Panc1 (cell line): ENCODE data around the gene IQCH. TPM values are rescaled to one million over a fixed set of nuclear protein-coding genes. Genes with fewer than 3 reads are reported as not detected.

Experiments
- ATAC-seq: fragments of 200-7000 bp; cut with Tn5 transposase; 2 replicates; pipeline ENCODE4 v1.9.1; 2020; ENCODE audit warnings: mild to moderate bottlenecking, moderate library complexity
- BruUV-seq: library from RNA; stranded (reverse); fragments of 400-500 nt; replicated peaks from 2 replicates; lab custom pipeline; 2021; lab: Mats Ljungman, UMichigan
- CTCF ChIA-PET: fragments of 300-600 bp; sonication (Branson Sonifier 250); formaldehyde crosslinking; loops from one replicate; lab custom pipeline; 2022; ENCODE audit warnings: antibody characterized with exemption; lab: Charles Lee
- POLR2A ChIA-PET: fragments of 300-600 bp; sonication (Branson Sonifier 250); formaldehyde crosslinking; loops from one replicate; lab custom pipeline; 2022; ENCODE audit warnings: antibody characterized with exemption; lab: Charles Lee
- DNase-seq: peaks from one replicate; pipeline ENCODE4 v3.0.0-alpha.2; 2010; ENCODE audit warnings: low read depth, low spot score
- H3K27ac ChIP-seq: 2 replicates; pipeline ENCODE4 v1.5.1; 2011; ENCODE audit warnings: mild to moderate bottlenecking, low read length, inconsistent platforms
- H3K27me3 ChIP-seq: fragments of 200-500 bp; sonication (Bioruptor generic); 2 replicates; pipeline ENCODE4 v1.6.0; 2014; ENCODE audit warnings: low read length, inconsistent platforms; ENCODE audit not compliant: control insufficient read depth, insufficient read depth
- H3K36me3 ChIP-seq: fragments of 200-500 bp; sonication (Bioruptor generic); 2 replicates; pipeline ENCODE4 v1.5.1; 2014; ENCODE audit warnings: inconsistent platforms, mild to moderate bottlenecking, low read length, moderate library complexity; ENCODE audit not compliant: control insufficient read depth, insufficient read depth
- H3K4me1 ChIP-seq: 2 replicates; pipeline ENCODE4 v1.5.1; 2011; ENCODE audit warnings: inconsistent platforms, mild to moderate bottlenecking, low read length, moderate library complexity; ENCODE audit not compliant: control insufficient read depth, insufficient read depth
- H3K4me3 ChIP-seq, 2 experiments: 2 replicates each; pipeline ENCODE4 v1.5.1; 2011 to 2012; ENCODE audit warnings: low read depth in 2 of 2, low read length in 2 of 2, mild to moderate bottlenecking in 2 of 2, inconsistent platforms in 1 of 2, moderate library complexity in 1 of 2
- H3K9me3 ChIP-seq: fragments of 200-500 bp; sonication (Bioruptor generic); 2 replicates; pipeline ENCODE4 v1.5.1; 2014; ENCODE audit warnings: low read depth, mild to moderate bottlenecking, inconsistent platforms, low read length, moderate library complexity; ENCODE audit not compliant: control insufficient read depth, insufficient read depth
- POLR2AphosphoS5 ChIP-seq: IDR thresholded peaks from 2 replicates; pipeline ENCODE4 v1.6.1; 2012; ENCODE audit warnings: mild to moderate bottlenecking, low read depth, low read length, moderate library complexity
- SIN3A ChIP-seq: IDR thresholded peaks from 2 replicates; pipeline ENCODE4 v1.6.1; 2012; ENCODE audit warnings: low read depth, mild to moderate bottlenecking, low read length, moderate library complexity, borderline replicate concordance; ENCODE audit not compliant: insufficient read depth
- TCF7L2 ChIP-seq: IDR thresholded peaks from 2 replicates; pipeline ENCODE4 v1.6.1; 2011; ENCODE audit warnings: mild to moderate bottlenecking, low read depth, low read length, inconsistent platforms
- in situ Hi-C: cut with HindIII; loops from 2 replicates; pipeline ENCODE4 v1.10.0; 2016; ENCODE audit warnings: low sequenced_read_pairs, low pct_unique_long_range_greater_than_20kb
- intact Hi-C: fragments of 100-400 bp; cut with micrococcal nuclease; formaldehyde crosslinking; loops from one replicate; pipeline ENCODE4 v1.10.0; 2022; ENCODE audit not compliant: unreplicated experiment
- total RNA-seq: library from RNA; stranded (reverse); gene quantifications from one replicate; pipeline ENCODE4 v1.2.1, GENCODE V29; 2021; ENCODE audit not compliant: unreplicated experiment
- TF ChIP-seq, protein P1 (sequence below): fragments of 450-650 bp; IDR thresholded peaks from 2 replicates; pipeline ENCODE4 v1.5.1; 2017; ENCODE audit warnings: mild to moderate bottlenecking
- TF ChIP-seq, protein P2 (sequence below), 2 experiments: IDR thresholded peaks; 2 replicates each; pipeline ENCODE4 v1.6.1; 2011 to 2012; ENCODE audit warnings: low read depth in 2 of 2, control low read depth in 1 of 2, low read length in 1 of 2, mild to moderate bottlenecking in 1 of 2, moderate library complexity in 1 of 2; ENCODE audit not compliant: insufficient read depth in 1 of 2

Gene IQCH
- total RNA-seq, 1 experiment from 2014 or later, result 3.9 TPM

DNA sequence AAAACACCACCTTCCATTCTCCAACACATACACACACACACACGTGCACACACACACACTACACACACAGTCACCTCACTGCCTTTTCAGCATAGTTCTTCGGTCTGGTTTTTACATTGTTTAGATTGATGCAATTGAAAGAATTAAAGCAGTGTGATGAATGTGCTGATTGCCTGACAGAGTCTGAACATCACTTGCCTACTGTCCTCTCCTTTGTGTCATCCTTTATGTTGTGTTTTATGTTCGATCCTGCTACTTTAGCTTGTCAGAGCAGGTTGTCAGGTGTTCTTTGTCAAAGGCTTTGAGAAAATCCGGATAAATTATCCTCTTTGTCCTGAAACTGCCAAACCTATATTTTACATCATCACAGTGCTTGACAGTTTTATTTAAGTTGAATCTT, 80.4 kb downstream of the IQCH start:
- H3K4me3 ChIP-seq, result no peak overlapping the region
- H3K4me1 ChIP-seq, result no peaks in the 10 kb centered on the region
- intact Hi-C loops (no loop called here), in situ Hi-C loops (no loop called here)
- H3K27ac ChIP-seq, result no peak overlapping the region
- H3K27me3 ChIP-seq, result no peaks in the 10 kb centered on the region
- CTCF ChIA-PET, result no interaction called here
- no TSS peak for BruUV-seq
- no peaks in the 10 kb centered on the region for H3K36me3 ChIP-seq
- POLR2A ChIA-PET, result no interaction called here
- H3K9me3 ChIP-seq, result no peaks in the 10 kb centered on the region
- ATAC-seq, result no peak
- no peak for DNase-seq
- TF ChIP-seq, protein P1, sequence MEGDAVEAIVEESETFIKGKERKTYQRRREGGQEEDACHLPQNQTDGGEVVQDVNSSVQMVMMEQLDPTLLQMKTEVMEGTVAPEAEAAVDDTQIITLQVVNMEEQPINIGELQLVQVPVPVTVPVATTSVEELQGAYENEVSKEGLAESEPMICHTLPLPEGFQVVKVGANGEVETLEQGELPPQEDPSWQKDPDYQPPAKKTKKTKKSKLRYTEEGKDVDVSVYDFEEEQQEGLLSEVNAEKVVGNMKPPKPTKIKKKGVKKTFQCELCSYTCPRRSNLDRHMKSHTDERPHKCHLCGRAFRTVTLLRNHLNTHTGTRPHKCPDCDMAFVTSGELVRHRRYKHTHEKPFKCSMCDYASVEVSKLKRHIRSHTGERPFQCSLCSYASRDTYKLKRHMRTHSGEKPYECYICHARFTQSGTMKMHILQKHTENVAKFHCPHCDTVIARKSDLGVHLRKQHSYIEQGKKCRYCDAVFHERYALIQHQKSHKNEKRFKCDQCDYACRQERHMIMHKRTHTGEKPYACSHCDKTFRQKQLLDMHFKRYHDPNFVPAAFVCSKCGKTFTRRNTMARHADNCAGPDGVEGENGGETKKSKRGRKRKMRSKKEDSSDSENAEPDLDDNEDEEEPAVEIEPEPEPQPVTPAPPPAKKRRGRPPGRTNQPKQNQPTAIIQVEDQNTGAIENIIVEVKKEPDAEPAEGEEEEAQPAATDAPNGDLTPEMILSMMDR, result no peak
- TF ChIP-seq TCF7L2, result no peak
- TF ChIP-seq, protein P2, sequence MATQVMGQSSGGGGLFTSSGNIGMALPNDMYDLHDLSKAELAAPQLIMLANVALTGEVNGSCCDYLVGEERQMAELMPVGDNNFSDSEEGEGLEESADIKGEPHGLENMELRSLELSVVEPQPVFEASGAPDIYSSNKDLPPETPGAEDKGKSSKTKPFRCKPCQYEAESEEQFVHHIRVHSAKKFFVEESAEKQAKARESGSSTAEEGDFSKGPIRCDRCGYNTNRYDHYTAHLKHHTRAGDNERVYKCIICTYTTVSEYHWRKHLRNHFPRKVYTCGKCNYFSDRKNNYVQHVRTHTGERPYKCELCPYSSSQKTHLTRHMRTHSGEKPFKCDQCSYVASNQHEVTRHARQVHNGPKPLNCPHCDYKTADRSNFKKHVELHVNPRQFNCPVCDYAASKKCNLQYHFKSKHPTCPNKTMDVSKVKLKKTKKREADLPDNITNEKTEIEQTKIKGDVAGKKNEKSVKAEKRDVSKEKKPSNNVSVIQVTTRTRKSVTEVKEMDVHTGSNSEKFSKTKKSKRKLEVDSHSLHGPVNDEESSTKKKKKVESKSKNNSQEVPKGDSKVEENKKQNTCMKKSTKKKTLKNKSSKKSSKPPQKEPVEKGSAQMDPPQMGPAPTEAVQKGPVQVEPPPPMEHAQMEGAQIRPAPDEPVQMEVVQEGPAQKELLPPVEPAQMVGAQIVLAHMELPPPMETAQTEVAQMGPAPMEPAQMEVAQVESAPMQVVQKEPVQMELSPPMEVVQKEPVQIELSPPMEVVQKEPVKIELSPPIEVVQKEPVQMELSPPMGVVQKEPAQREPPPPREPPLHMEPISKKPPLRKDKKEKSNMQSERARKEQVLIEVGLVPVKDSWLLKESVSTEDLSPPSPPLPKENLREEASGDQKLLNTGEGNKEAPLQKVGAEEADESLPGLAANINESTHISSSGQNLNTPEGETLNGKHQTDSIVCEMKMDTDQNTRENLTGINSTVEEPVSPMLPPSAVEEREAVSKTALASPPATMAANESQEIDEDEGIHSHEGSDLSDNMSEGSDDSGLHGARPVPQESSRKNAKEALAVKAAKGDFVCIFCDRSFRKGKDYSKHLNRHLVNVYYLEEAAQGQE (IDR thresholded peaks at IDR 0.05; ENCODE audit: insufficient read depth in 1 of 2, low read depth in 2 of 2, low read length in 1 of 2), result no peak
- TF ChIP-seq SIN3A, result no peak
- no peak for TF ChIP-seq POLR2AphosphoS5

GRCh38 chr15:67335534-67336222, 81.1 kb downstream of the IQCH start:
- Histone ChIP-seq H3K27ac (no peak overlapping the region), H3K27me3 (no peaks in the 10 kb centered on the region), H3K4me1 (no peaks in the 10 kb centered on the region), H3K36me3 (no peaks in the 10 kb centered on the region), H3K9me3 (no peaks in the 10 kb centered on the region), H3K4me3 (no peak overlapping the region)
- no peak; the same call in 1 of the 2 replicates for ATAC-seq
- in situ Hi-C loops, result no loop called here
- TF ChIP-seq, protein P2 (IDR thresholded peaks at IDR 0.05; ENCODE audit: insufficient read depth in 1 of 2, low read depth in 2 of 2, low read length in 1 of 2), result no peak
- TF ChIP-seq SIN3A, result no peak
- TF ChIP-seq, protein P1, result no peak
- TF ChIP-seq TCF7L2, result no peak
- TF ChIP-seq POLR2AphosphoS5, result no peak
- intact Hi-C loops, result no loop called here
- ChIA-PET CTCF (interaction anchor here (0.6 kb wide), 1 partner anchor 558 kb away, joined by 3 read pairs; no protein-coding TSS in a partner anchor), POLR2A (interaction anchor here (0.6 kb wide), 1 partner anchor 37 kb away, joined by 5 read pairs; no protein-coding TSS in a partner anchor)
- BruUV-seq, result no TSS peak
- DNase-seq, result no peak
